ENCODE results near the gene PCDH9.

DNA sequence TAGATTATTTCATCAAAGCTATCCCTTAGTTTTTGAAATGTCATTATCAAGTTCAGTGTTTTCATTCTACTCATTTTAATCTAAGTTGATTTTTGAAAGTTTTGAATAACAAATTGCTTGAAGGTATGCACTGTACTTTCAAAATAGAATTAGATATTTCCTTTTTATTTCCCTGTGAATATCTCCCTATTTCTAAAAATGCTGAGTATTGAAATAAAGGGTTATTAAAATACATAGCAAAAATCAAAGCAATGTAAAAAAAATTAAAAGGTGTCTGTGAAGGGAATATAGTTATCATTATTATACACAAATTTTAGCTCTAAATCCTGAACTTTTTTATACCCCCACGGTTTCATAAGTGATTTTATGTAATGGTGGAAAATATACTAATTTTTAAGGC, 967.8 kb downstream of the PCDH9 start:
- TF ChIP-seq, protein P1, sequence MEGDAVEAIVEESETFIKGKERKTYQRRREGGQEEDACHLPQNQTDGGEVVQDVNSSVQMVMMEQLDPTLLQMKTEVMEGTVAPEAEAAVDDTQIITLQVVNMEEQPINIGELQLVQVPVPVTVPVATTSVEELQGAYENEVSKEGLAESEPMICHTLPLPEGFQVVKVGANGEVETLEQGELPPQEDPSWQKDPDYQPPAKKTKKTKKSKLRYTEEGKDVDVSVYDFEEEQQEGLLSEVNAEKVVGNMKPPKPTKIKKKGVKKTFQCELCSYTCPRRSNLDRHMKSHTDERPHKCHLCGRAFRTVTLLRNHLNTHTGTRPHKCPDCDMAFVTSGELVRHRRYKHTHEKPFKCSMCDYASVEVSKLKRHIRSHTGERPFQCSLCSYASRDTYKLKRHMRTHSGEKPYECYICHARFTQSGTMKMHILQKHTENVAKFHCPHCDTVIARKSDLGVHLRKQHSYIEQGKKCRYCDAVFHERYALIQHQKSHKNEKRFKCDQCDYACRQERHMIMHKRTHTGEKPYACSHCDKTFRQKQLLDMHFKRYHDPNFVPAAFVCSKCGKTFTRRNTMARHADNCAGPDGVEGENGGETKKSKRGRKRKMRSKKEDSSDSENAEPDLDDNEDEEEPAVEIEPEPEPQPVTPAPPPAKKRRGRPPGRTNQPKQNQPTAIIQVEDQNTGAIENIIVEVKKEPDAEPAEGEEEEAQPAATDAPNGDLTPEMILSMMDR (IDR thresholded peaks at IDR 0.05), result no peak
- TF ChIP-seq POLR2A (IDR thresholded peaks at IDR 0.05), result no peak

All from right lobe of liver (tissue), 4 donors.